HCT116 (cell line): Measurements from ENCODE around the gene PANK4.

Experiments used
- CEBPB ChIP-seq: IDR thresholded peaks from 2 replicates; pipeline ENCODE4 v1.6.1; 2012; ENCODE audit warnings: low read depth
- ELF1 ChIP-seq: IDR thresholded peaks from 2 replicates; pipeline ENCODE4 v1.6.1; 2012; ENCODE audit warnings: low read depth, borderline replicate concordance
- EZH2phosphoT487 ChIP-seq: fragments of 200-600 bp; IDR thresholded peaks from 2 replicates; pipeline ENCODE4 v1.6.1; 2018; ENCODE audit warnings: antibody characterized with exemption, borderline replicate concordance
- REST ChIP-seq: IDR thresholded peaks from 2 replicates; pipeline ENCODE4 v1.6.1; 2012; ENCODE audit warnings: low read depth
- SIN3A ChIP-seq: IDR thresholded peaks from 2 replicates; pipeline ENCODE4 v1.6.1; 2012; ENCODE audit warnings: low read depth
- SP1 ChIP-seq: IDR thresholded peaks from 2 replicates; pipeline ENCODE4 v1.6.1; 2012; ENCODE audit warnings: low read depth
- SRF ChIP-seq: IDR thresholded peaks from 2 replicates; pipeline ENCODE4 v1.6.1; 2012; ENCODE audit warnings: low read depth
- TCF7L2 ChIP-seq: IDR thresholded peaks from 2 replicates; pipeline ENCODE4 v1.7.0; 2011; ENCODE audit warnings: borderline replicate concordance, inconsistent platforms; ENCODE audit not compliant: insufficient read depth, insufficient read length; ENCODE audit errors: extremely low read depth
- ZNF274 ChIP-seq: fragments of 200-500 bp; sonication (Bioruptor generic); IDR thresholded peaks from 2 replicates; pipeline ENCODE4 v1.6.1; 2014; ENCODE audit warnings: mild to moderate bottlenecking, low read depth, low read length, inconsistent platforms
- TF ChIP-seq, protein P1 (sequence below), 3 experiments: fragments of 200-600 bp in 1 of 3; sonication (generic) in 1 of 3; IDR thresholded peaks in 2 of 3; conservative IDR thresholded peaks in 1 of 3; 2 replicates each; pipeline ENCODE4 v1.5.1; 2012 to 2017; ENCODE audit warnings: low read depth in 2 of 3, low read length in 2 of 3, antibody characterized with exemption in 1 of 3, borderline replicate concordance in 1 of 3, control low read depth in 1 of 3, mild to moderate bottlenecking in 1 of 3, mixed read lengths in 1 of 3, mixed run types in 1 of 3, moderate library complexity in 1 of 3; ENCODE audit not compliant: insufficient read depth in 1 of 3
- TF ChIP-seq, protein P2 (sequence below): IDR thresholded peaks from 2 replicates; pipeline ENCODE4 v1.6.1; 2011; ENCODE audit warnings: mild to moderate bottlenecking, low read length, moderate library complexity; ENCODE audit not compliant: insufficient replicate concordance; ENCODE audit errors: extremely low read depth
- TF ChIP-seq, protein P3 (sequence below): IDR thresholded peaks from 2 replicates; pipeline ENCODE4 v1.6.1; 2012
- TF ChIP-seq, protein P4 (sequence below): IDR thresholded peaks from 2 replicates; pipeline ENCODE4 v1.6.1; 2012

DNA sequence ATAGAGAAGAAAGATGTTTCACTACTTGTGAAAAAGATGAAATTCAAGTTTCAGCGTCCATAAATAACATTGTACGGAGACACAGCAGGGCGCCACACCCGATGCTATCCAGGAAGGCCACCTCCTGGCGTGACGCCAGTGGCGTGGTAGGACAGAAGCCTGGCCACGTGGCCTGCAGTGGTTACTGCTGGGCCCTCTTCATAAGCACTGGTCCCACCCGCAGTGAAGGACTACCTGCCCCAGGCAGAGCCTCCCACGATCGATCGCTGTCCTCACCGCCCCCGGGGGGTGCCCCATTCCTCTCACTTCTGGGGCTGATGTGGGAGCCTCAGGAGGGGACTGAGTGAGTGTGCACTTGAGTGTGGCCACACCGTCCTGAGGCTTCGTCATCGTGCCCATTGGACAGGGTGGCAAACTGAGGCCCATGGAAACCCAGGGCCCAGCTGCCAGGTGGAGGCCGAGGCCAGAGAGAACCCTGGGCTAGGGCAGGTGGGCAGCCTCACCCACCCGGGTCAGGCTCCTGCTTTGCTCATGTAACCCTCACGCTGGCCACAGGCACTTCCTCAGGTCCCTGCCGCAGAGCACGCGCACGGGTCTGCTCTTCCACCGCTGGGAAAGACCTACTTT, 15.3 kb upstream of the PANK4 start:
- TF ChIP-seq ELF1 (no peak), ZNF274 (no peak), CEBPB (no peak), SP1 (no peak), SRF (no peak), REST (no peak), SIN3A (no peak), EZH2phosphoT487 (no peak), TCF7L2 (no peak)
- TF ChIP-seq, protein P1, sequence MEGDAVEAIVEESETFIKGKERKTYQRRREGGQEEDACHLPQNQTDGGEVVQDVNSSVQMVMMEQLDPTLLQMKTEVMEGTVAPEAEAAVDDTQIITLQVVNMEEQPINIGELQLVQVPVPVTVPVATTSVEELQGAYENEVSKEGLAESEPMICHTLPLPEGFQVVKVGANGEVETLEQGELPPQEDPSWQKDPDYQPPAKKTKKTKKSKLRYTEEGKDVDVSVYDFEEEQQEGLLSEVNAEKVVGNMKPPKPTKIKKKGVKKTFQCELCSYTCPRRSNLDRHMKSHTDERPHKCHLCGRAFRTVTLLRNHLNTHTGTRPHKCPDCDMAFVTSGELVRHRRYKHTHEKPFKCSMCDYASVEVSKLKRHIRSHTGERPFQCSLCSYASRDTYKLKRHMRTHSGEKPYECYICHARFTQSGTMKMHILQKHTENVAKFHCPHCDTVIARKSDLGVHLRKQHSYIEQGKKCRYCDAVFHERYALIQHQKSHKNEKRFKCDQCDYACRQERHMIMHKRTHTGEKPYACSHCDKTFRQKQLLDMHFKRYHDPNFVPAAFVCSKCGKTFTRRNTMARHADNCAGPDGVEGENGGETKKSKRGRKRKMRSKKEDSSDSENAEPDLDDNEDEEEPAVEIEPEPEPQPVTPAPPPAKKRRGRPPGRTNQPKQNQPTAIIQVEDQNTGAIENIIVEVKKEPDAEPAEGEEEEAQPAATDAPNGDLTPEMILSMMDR (IDR thresholded peaks at IDR 0.05 in 2 of 3, conservative IDR thresholded peaks at IDR 0.05 in 1 of 3; ENCODE audit: borderline replicate concordance in 1 of 3, insufficient read depth in 1 of 3, low read depth in 2 of 3, low read length in 2 of 3) = no peak
- TF ChIP-seq, protein P2, sequence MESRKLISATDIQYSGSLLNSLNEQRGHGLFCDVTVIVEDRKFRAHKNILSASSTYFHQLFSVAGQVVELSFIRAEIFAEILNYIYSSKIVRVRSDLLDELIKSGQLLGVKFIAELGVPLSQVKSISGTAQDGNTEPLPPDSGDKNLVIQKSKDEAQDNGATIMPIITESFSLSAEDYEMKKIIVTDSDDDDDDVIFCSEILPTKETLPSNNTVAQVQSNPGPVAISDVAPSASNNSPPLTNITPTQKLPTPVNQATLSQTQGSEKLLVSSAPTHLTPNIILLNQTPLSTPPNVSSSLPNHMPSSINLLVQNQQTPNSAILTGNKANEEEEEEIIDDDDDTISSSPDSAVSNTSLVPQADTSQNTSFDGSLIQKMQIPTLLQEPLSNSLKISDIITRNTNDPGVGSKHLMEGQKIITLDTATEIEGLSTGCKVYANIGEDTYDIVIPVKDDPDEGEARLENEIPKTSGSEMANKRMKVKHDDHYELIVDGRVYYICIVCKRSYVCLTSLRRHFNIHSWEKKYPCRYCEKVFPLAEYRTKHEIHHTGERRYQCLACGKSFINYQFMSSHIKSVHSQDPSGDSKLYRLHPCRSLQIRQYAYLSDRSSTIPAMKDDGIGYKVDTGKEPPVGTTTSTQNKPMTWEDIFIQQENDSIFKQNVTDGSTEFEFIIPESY = no peak
- TF ChIP-seq, protein P3, sequence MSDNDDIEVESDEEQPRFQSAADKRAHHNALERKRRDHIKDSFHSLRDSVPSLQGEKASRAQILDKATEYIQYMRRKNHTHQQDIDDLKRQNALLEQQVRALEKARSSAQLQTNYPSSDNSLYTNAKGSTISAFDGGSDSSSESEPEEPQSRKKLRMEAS = no peak
- TF ChIP-seq, protein P4, sequence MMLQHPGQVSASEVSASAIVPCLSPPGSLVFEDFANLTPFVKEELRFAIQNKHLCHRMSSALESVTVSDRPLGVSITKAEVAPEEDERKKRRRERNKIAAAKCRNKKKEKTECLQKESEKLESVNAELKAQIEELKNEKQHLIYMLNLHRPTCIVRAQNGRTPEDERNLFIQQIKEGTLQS = no peak
